HL-60 (cell line): Measurements from ENCODE around the gene MBTD1.

Source experiments
- DNase-seq, 2 experiments: peaks; one replicate each; pipeline ENCODE4 v3.0.0-alpha.2; 2010 to 2020; ENCODE audit warnings: low read depth in 1 of 2, low spot score in 1 of 2
- H3K27ac ChIP-seq: fragments of 250-450 bp; sonication (Bioruptor Pico); replicated peaks from 2 replicates; pipeline ENCODE4 v1.5.1; 2020; ENCODE audit warnings: mild to moderate bottlenecking, moderate library complexity
- H3K27me3 ChIP-seq: fragments of 250-450 bp; sonication (Bioruptor Pico); 2 replicates; pipeline ENCODE4 v1.5.1; 2021; ENCODE audit warnings: mild to moderate bottlenecking, moderate library complexity; ENCODE audit not compliant: insufficient read depth, poor library complexity, severe bottlenecking
- H3K4me3 ChIP-seq: replicated peaks from 2 replicates; pipeline ENCODE4 v1.5.1; 2011; ENCODE audit warnings: mild to moderate bottlenecking, control low read depth, low read length; ENCODE audit not compliant: insufficient read depth
- GABPA ChIP-seq: IDR thresholded peaks from 2 replicates; pipeline ENCODE4 v1.6.1; 2012; ENCODE audit warnings: low read depth
- POLR2AphosphoS5 ChIP-seq: IDR thresholded peaks from 2 replicates; pipeline ENCODE4 v1.6.1; 2012; ENCODE audit warnings: low read depth
- SPI1 ChIP-seq: IDR thresholded peaks from 2 replicates; pipeline ENCODE4 v1.6.1; 2012; ENCODE audit warnings: low read depth, mild to moderate bottlenecking, borderline replicate concordance
- TF ChIP-seq, protein P1 (sequence below): IDR thresholded peaks from one replicate; pipeline ENCODE4 v1.5.1; 2011; ENCODE audit warnings: low read length, control low read depth, inconsistent platforms; ENCODE audit not compliant: insufficient read depth
- TF ChIP-seq, protein P2 (sequence below): IDR thresholded peaks from 2 replicates; pipeline ENCODE4 v1.6.1; 2012; ENCODE audit warnings: low read depth; ENCODE audit not compliant: insufficient replicate concordance

Gene MBTD1

DNA sequence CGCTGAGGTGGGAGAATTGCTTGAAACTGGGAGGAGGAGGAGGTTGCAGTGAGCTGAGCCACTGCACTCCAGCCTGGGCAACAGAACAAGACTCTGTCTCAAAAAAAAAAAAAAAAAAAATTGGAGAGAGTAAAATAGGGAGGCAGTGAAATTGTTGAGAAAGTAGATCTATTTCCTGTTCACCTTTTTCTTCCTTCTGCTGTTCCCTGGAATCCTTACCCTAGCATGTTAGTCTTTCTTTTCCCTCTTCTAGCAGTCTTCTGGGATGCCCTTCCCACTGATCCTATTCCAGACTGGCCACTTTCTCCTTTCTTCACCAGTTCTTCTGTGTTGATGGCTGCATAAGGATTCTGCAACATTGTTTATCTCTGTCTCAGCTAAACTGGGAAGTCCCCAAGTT, 90.5 kb downstream of the MBTD1 start:
- Histone ChIP-seq H3K4me3 (no peak overlapping the region), H3K27ac (no peak overlapping the region), H3K27me3 (no peaks in the 10 kb centered on the region)
- DNase-seq = no peak
- no peak for TF ChIP-seq SPI1
- TF ChIP-seq, protein P1, sequence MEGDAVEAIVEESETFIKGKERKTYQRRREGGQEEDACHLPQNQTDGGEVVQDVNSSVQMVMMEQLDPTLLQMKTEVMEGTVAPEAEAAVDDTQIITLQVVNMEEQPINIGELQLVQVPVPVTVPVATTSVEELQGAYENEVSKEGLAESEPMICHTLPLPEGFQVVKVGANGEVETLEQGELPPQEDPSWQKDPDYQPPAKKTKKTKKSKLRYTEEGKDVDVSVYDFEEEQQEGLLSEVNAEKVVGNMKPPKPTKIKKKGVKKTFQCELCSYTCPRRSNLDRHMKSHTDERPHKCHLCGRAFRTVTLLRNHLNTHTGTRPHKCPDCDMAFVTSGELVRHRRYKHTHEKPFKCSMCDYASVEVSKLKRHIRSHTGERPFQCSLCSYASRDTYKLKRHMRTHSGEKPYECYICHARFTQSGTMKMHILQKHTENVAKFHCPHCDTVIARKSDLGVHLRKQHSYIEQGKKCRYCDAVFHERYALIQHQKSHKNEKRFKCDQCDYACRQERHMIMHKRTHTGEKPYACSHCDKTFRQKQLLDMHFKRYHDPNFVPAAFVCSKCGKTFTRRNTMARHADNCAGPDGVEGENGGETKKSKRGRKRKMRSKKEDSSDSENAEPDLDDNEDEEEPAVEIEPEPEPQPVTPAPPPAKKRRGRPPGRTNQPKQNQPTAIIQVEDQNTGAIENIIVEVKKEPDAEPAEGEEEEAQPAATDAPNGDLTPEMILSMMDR = no peak
- TF ChIP-seq GABPA = no peak
- TF ChIP-seq POLR2AphosphoS5 = no peak
- TF ChIP-seq, protein P2, sequence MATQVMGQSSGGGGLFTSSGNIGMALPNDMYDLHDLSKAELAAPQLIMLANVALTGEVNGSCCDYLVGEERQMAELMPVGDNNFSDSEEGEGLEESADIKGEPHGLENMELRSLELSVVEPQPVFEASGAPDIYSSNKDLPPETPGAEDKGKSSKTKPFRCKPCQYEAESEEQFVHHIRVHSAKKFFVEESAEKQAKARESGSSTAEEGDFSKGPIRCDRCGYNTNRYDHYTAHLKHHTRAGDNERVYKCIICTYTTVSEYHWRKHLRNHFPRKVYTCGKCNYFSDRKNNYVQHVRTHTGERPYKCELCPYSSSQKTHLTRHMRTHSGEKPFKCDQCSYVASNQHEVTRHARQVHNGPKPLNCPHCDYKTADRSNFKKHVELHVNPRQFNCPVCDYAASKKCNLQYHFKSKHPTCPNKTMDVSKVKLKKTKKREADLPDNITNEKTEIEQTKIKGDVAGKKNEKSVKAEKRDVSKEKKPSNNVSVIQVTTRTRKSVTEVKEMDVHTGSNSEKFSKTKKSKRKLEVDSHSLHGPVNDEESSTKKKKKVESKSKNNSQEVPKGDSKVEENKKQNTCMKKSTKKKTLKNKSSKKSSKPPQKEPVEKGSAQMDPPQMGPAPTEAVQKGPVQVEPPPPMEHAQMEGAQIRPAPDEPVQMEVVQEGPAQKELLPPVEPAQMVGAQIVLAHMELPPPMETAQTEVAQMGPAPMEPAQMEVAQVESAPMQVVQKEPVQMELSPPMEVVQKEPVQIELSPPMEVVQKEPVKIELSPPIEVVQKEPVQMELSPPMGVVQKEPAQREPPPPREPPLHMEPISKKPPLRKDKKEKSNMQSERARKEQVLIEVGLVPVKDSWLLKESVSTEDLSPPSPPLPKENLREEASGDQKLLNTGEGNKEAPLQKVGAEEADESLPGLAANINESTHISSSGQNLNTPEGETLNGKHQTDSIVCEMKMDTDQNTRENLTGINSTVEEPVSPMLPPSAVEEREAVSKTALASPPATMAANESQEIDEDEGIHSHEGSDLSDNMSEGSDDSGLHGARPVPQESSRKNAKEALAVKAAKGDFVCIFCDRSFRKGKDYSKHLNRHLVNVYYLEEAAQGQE = no peak

DNA sequence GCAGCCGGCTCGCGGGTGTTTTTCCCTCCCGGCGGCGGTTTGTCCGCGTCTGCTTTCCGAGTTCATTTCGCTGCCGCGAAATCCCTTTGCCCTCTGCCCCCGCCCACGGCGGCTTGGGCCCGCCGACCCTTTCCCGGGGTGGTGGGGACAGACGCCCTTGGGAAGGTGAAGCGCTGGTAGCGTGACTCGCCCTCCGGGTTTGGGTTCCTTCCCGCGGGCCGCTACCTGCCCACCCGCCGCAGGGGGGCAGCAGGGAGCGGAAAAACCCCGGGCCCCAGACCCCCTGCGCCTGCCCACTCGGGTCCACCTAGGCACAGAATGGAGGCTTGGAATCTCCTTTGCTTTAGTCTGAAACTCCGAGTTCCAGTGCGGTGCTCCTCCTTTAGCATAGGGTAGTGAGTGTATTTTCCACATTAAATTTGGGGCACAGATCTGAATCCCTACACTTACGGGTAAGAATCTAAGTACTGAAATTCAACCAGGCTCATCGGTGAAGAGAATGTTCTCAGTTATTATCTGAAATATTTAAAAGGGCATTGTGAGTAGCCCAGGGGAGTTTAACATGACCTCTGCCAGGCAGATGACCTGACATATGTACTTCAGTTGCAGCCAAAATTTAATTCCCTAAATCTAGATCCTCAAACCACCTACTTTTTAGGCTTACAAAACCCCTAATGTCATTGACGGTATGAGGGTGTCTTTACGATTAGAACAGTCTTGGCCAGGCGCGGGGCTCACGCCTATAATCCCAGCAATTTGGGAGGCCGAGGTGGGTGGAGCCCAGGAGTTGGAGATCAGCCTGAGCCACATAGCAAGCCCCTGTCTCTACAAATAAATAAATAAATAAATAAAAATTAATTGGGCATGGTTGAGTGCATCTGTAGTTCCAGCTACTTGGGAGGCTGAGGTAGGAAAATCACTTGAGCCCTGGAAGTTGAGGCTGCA, 92.6 kb downstream of the MBTD1 start:
- peak in 1 of 2 experiments; percentile 63 for DNase-seq
- no peaks in the 10 kb centered on the region for H3K27me3 ChIP-seq
- H3K4me3 ChIP-seq = peak overlapping the region; percentile 77
- no peak for TF ChIP-seq GABPA
- TF ChIP-seq, protein P2 = no peak
- TF ChIP-seq, protein P1 = peak; percentile 41
- peak; percentile 30; the same call in 1 of the 2 replicates for TF ChIP-seq SPI1
- TF ChIP-seq POLR2AphosphoS5 = no peak
- H3K27ac ChIP-seq = peak overlapping the region; percentile 93

DNA sequence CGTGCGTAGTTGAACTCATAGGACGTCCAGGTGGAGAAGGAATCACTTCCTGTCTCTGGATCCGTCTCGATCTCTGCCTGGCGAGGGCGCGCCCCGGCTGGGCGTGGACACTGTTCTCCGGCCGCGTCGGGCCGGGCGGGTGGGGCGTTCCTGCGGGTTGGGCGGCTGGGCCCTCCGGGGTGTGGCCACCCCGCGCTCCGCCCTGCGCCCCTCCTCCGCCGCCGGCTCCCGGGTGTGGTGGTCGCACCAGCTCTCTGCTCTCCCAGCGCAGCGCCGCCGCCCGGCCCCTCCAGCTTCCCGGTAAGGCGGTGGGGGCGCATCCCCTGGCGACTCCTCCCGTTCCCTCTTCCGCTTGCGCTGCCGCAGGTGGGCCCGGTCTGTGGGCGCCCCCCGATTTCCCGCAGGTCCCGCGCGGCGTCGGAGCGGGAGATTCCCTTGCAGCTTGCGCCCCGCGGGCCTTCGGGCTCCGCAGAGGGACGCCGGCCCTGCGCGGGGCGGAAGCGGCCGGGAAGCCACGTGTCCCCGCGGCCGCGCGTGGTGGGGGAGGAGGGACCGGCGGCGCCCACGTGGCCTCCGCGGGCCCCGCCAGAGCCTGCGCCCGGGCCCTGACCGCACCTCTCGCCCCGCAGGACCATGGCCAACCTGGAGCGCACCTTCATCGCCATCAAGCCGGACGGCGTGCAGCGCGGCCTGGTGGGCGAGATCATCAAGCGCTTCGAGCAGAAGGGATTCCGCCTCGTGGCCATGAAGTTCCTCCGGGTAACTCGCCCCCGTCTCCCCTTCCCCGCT, 93.5 kb downstream of the MBTD1 start, which contains the start of gene NME2:
NME2 (plus strand) TSS at position 214 of the 789 bp plus-strand sequence; CDS start at position 634, 420 bp downstream.
- peak; percentile 78 to 84 for DNase-seq
- H3K27me3 ChIP-seq = no peaks in the 10 kb centered on the region
- H3K4me3 ChIP-seq = peak within 1 kb of the TSS; percentile 77
- TF ChIP-seq SPI1 = no peak
- no peak for TF ChIP-seq GABPA
- TF ChIP-seq, protein P1 = no peak
- TF ChIP-seq, protein P2 = peak; percentile 11
- peak; percentile 68; the same call in 1 of the 2 replicates for TF ChIP-seq POLR2AphosphoS5
- peak within 1 kb of the TSS; percentile 93 for H3K27ac ChIP-seq
